Adrenal gland (tissue), 12 donors: ENCODE results near the gene ENTPD8. TPM values are rescaled to one million over a fixed set of nuclear protein-coding genes. Genes with fewer than 3 reads are reported as not detected.
A peak's percentile ranks its signal among the peaks of the same experiment; 100 is the strongest.

Source experiments
- DNase-seq, 7 donors: peaks; one replicate each; pipeline ENCODE4 v3.0.0-alpha.2; 2019 to 2020
- H3K27ac ChIP-seq, 5 donors: fragments of 200-600 bp; sonication (generic) in 4 of 5; 1 replicate in 3 of 5; 2 replicates in 2 of 5; pipeline versions ENCODE4 v1.5.1 to v1.8.0; 2016 to 2020; ENCODE audit warnings: mild to moderate bottlenecking in 1 of 5
- H3K27me3 ChIP-seq: fragments of 200-600 bp; 2 replicates; pipeline ENCODE4 v1.8.0; 2021
- H3K36me3 ChIP-seq, 2 donors: fragments of 200-600 bp; replicated peaks in 1 of 2; 1 replicate in 1 of 2; 2 replicates in 1 of 2; pipeline versions ENCODE4 v1.5.1 to v1.8.0; 2018 to 2022
- H3K4me1 ChIP-seq, 2 donors: fragments of 200-600 bp; replicated peaks in 1 of 2; 1 replicate in 1 of 2; 2 replicates in 1 of 2; pipeline versions ENCODE4 v1.5.1 to v1.8.0; 2018 to 2021
- H3K4me3 ChIP-seq, 4 donors: fragments of 200-600 bp; sonication (generic) in 3 of 4; one replicate each; pipeline ENCODE4 v1.5.1; 2016 to 2018
- H3K9me3 ChIP-seq, 3 donors: fragments of 200-600 bp; sonication (generic) in 1 of 3; replicated peaks in 1 of 3; 1 replicate in 2 of 3; 2 replicates in 1 of 3; pipeline versions ENCODE4 v1.5.1 to v1.8.0; 2016 to 2021
- CTCF ChIP-seq, 6 experiments: fragments of 450-650 bp in 4 of 6; fragments of 200-600 bp in 2 of 6; sonication (generic) in 1 of 6; IDR thresholded peaks; 1 replicate in 5 of 6; 2 replicates in 1 of 6; pipeline versions ENCODE4 v1.5.1 to v1.8.0; 2016 to 2021; ENCODE audit warnings: antibody characterized with exemption in 6 of 6, mild to moderate bottlenecking in 2 of 6, moderate library complexity in 1 of 6
- POLR2A ChIP-seq, 2 donors: fragments of 450-650 bp; IDR thresholded peaks; one replicate each; pipeline ENCODE4 v1.6.1; 2017; ENCODE audit warnings: antibody characterized with exemption in 2 of 2, mild to moderate bottlenecking in 2 of 2, moderate library complexity in 1 of 2
- WGBS, 4 donors: extraction: QIAGEN DNeasy Blood & Tissue Kit in 2 of 4; methylation state at CpG; one replicate each; pipeline versions ENCODE4 v1.1.5 to v1.1.7; 2013 to 2017; 5-methylcytosine and 5-hydroxymethylcytosine counted together
- intact Hi-C, 2 donors: fragments of 100-400 bp; cut with DNase I; formaldehyde crosslinking; loops; one replicate each; pipeline versions ENCODE4 v1.14.1 to v1.15.0; 2022 to 2023
- polyA plus RNA-seq, 3 donors: library from polyadenylated mRNA; stranded (reverse); fragments of 200-250 nt in 2 of 3; fragments of 350-450 nt in 1 of 3; fragmentation: Illumina TruSeq in 1 of 3; extraction: RNeasy Lipid Tissue Mini Kit (QIAGEN cat#74804) in 1 of 3; gene quantifications; one replicate each; pipeline ENCODE4 v1.2.3, GENCODE V29; 2013 to 2014
- total RNA-seq, 9 donors: library from RNA; depleted of rRNA in 4 of 9; stranded (reverse); fragments of >200 nt in 4 of 9; fragments of 120-200 nt in 1 of 9; fragmentation: NEBNext Ultra II Directional in 1 of 9; extraction: Animal tissue kit (Norgen Biotek cat#: 25700) in 1 of 9; gene quantifications; one replicate each; pipeline versions ENCODE4 v1.1.0 to v1.2.4, GENCODE V29; 2013 to 2023
- donor health status: healthy with polysubstance abuse.
- donor health status: Bipolar disorder and iron deficiency.
- donor health status: DM: yes; HTN: yes; CAD: no.
- donor health status: DM: no; HTN: no; CAD: no.
- donor health status: DM: no; HTN: no; CAD: no.
- donor health status: DM: yes; HTN: yes; CAD: no.

Gene ENTPD8
- total and polyA plus RNA-seq, 12 donors = 0.14 to 0.20 (median 0.17) TPM; not detected in 6

- Histone ChIP-seq H3K27me3 (no peaks in the 10 kb centered on the region), H3K27ac (no peak overlapping the region), H3K4me1 (peaks cover 16 to 17% of the 10 kb centered on the region in 2 donors), H3K4me3 (no peak overlapping the region), H3K36me3 (no peaks in the 10 kb centered on the region), H3K9me3 (no peaks in the 10 kb centered on the region)
- DNase-seq = no peak
- no peak for TF ChIP-seq POLR2A (IDR thresholded peaks at IDR 0.05)
- no peak for TF ChIP-seq CTCF (IDR thresholded peaks at IDR 0.05)
- intact Hi-C loops = no loop called here
- 85 to 90% (median 87%) methylated on average over 3 to 5 of the region's 5 CpGs for WGBS, 4 donors
Measured at GRCh38 chr9:137415451-137415850, 25.7 kb downstream of the ENTPD8 start.

GRCh38 chr9:137412431-137412830 is 28.7 kb downstream of the ENTPD8 start:
- WGBS, 4 donors = 72 to 88% (median 78%) methylated on average over 6 to 10 of the region's 10 CpGs

GRCh38 chr9:137411645-137412380 is 29.3 kb downstream of the ENTPD8 start:
- no peaks in the 10 kb centered on the region for H3K36me3 ChIP-seq
- H3K4me3 ChIP-seq = peak overlapping the region in 1 of 4 donors; percentile 35
- intact Hi-C loops = no loop called here
- DNase-seq = peak; percentile 80 to 95 (median 94)
- 14 to 24% (median 16%) methylated on average over 8 to 30 of the region's 30 CpGs for WGBS, 4 donors
- H3K4me1 ChIP-seq = peaks cover 24 to 26% of the 10 kb centered on the region in 2 donors
- TF ChIP-seq POLR2A (IDR thresholded peaks at IDR 0.05) = no peak
- TF ChIP-seq CTCF (IDR thresholded peaks at IDR 0.05) = no peak
- H3K27me3 ChIP-seq = no peaks in the 10 kb centered on the region
- peak overlapping the region; percentile 30 to 95 (median 67) for H3K27ac ChIP-seq
- H3K9me3 ChIP-seq = no peaks in the 10 kb centered on the region

More at GRCh38 chr9:137412431-137412830, 28.7 kb downstream of the ENTPD8 start:
- no peak for TF ChIP-seq POLR2A (IDR thresholded peaks at IDR 0.05)
- no peak for TF ChIP-seq CTCF (IDR thresholded peaks at IDR 0.05)
- Histone ChIP-seq H3K9me3 (no peaks in the 10 kb centered on the region), H3K36me3 (no peaks in the 10 kb centered on the region), H3K27me3 (no peaks in the 10 kb centered on the region), H3K27ac (peak overlapping the region in 2 of 5 donors; percentile 41 to 67), H3K4me1 (peaks cover 20% of the 10 kb centered on the region in 2 donors), H3K4me3 (no peak overlapping the region)
- DNase-seq = no peak
- intact Hi-C loops = no loop called here

GRCh38 chr9:137411260-137411644 is 29.9 kb downstream of the ENTPD8 start:
- intact Hi-C loops = no loop called here
- Histone ChIP-seq H3K9me3 (no peaks in the 10 kb centered on the region), H3K27me3 (no peaks in the 10 kb centered on the region), H3K36me3 (no peaks in the 10 kb centered on the region), H3K27ac (peak overlapping the region in 1 of 5 donors; percentile 95), H3K4me3 (peak overlapping the region in 1 of 4 donors; percentile 22), H3K4me1 (peaks cover 28 to 32% of the 10 kb centered on the region in 2 donors)
- 27 to 45% (median 35%) methylated on average over 7 to 17 of the region's 17 CpGs; no CpG with 5 or more reads in 1 of the 4 donors for WGBS, 4 donors
- TF ChIP-seq POLR2A (IDR thresholded peaks at IDR 0.05) = no peak
- no peak for TF ChIP-seq CTCF (IDR thresholded peaks at IDR 0.05)
- no peak for DNase-seq
